Panc1 (cell line): ENCODE data around the gene THRSP. TPM values are rescaled to one million over a fixed set of nuclear protein-coding genes. Genes with fewer than 3 reads are reported as not detected.

Experiments used
- ATAC-seq: fragments of 200-7000 bp; cut with Tn5 transposase; 2 replicates; pipeline ENCODE4 v1.9.1; 2020; ENCODE audit warnings: mild to moderate bottlenecking, moderate library complexity
- BruUV-seq: library from RNA; stranded (reverse); fragments of 400-500 nt; replicated peaks from 2 replicates; lab custom pipeline; 2021; lab: Mats Ljungman, UMichigan
- CTCF ChIA-PET: fragments of 300-600 bp; sonication (Branson Sonifier 250); formaldehyde crosslinking; loops from one replicate; lab custom pipeline; 2022; ENCODE audit warnings: antibody characterized with exemption; lab: Charles Lee
- POLR2A ChIA-PET: fragments of 300-600 bp; sonication (Branson Sonifier 250); formaldehyde crosslinking; loops from one replicate; lab custom pipeline; 2022; ENCODE audit warnings: antibody characterized with exemption; lab: Charles Lee
- DNase-seq: peaks from one replicate; pipeline ENCODE4 v3.0.0-alpha.2; 2010; ENCODE audit warnings: low read depth, low spot score
- H3K27ac ChIP-seq: 2 replicates; pipeline ENCODE4 v1.5.1; 2011; ENCODE audit warnings: mild to moderate bottlenecking, low read length, inconsistent platforms
- H3K27me3 ChIP-seq: fragments of 200-500 bp; sonication (Bioruptor generic); 2 replicates; pipeline ENCODE4 v1.6.0; 2014; ENCODE audit warnings: low read length, inconsistent platforms; ENCODE audit not compliant: control insufficient read depth, insufficient read depth
- H3K36me3 ChIP-seq: fragments of 200-500 bp; sonication (Bioruptor generic); 2 replicates; pipeline ENCODE4 v1.5.1; 2014; ENCODE audit warnings: inconsistent platforms, mild to moderate bottlenecking, low read length, moderate library complexity; ENCODE audit not compliant: control insufficient read depth, insufficient read depth
- H3K4me1 ChIP-seq: 2 replicates; pipeline ENCODE4 v1.5.1; 2011; ENCODE audit warnings: inconsistent platforms, mild to moderate bottlenecking, low read length, moderate library complexity; ENCODE audit not compliant: control insufficient read depth, insufficient read depth
- H3K4me3 ChIP-seq, 2 experiments: 2 replicates each; pipeline ENCODE4 v1.5.1; 2011 to 2012; ENCODE audit warnings: low read depth in 2 of 2, low read length in 2 of 2, mild to moderate bottlenecking in 2 of 2, inconsistent platforms in 1 of 2, moderate library complexity in 1 of 2
- H3K9me3 ChIP-seq: fragments of 200-500 bp; sonication (Bioruptor generic); 2 replicates; pipeline ENCODE4 v1.5.1; 2014; ENCODE audit warnings: low read depth, mild to moderate bottlenecking, inconsistent platforms, low read length, moderate library complexity; ENCODE audit not compliant: control insufficient read depth, insufficient read depth
- POLR2AphosphoS5 ChIP-seq: IDR thresholded peaks from 2 replicates; pipeline ENCODE4 v1.6.1; 2012; ENCODE audit warnings: mild to moderate bottlenecking, low read depth, low read length, moderate library complexity
- SIN3A ChIP-seq: IDR thresholded peaks from 2 replicates; pipeline ENCODE4 v1.6.1; 2012; ENCODE audit warnings: low read depth, mild to moderate bottlenecking, low read length, moderate library complexity, borderline replicate concordance; ENCODE audit not compliant: insufficient read depth
- TCF7L2 ChIP-seq: IDR thresholded peaks from 2 replicates; pipeline ENCODE4 v1.6.1; 2011; ENCODE audit warnings: mild to moderate bottlenecking, low read depth, low read length, inconsistent platforms
- in situ Hi-C: cut with HindIII; loops from 2 replicates; pipeline ENCODE4 v1.10.0; 2016; ENCODE audit warnings: low sequenced_read_pairs, low pct_unique_long_range_greater_than_20kb
- intact Hi-C: fragments of 100-400 bp; cut with micrococcal nuclease; formaldehyde crosslinking; loops from one replicate; pipeline ENCODE4 v1.10.0; 2022; ENCODE audit not compliant: unreplicated experiment
- total RNA-seq: library from RNA; stranded (reverse); gene quantifications from one replicate; pipeline ENCODE4 v1.2.1, GENCODE V29; 2021; ENCODE audit not compliant: unreplicated experiment
- TF ChIP-seq, protein P1 (sequence below): fragments of 450-650 bp; IDR thresholded peaks from 2 replicates; pipeline ENCODE4 v1.5.1; 2017; ENCODE audit warnings: mild to moderate bottlenecking
- TF ChIP-seq, protein P2 (sequence below), 2 experiments: IDR thresholded peaks; 2 replicates each; pipeline ENCODE4 v1.6.1; 2011 to 2012; ENCODE audit warnings: low read depth in 2 of 2, control low read depth in 1 of 2, low read length in 1 of 2, mild to moderate bottlenecking in 1 of 2, moderate library complexity in 1 of 2; ENCODE audit not compliant: insufficient read depth in 1 of 2

The THRSP gene
- total RNA-seq, 1 experiment from 2014 or later, result not detected

DNA sequence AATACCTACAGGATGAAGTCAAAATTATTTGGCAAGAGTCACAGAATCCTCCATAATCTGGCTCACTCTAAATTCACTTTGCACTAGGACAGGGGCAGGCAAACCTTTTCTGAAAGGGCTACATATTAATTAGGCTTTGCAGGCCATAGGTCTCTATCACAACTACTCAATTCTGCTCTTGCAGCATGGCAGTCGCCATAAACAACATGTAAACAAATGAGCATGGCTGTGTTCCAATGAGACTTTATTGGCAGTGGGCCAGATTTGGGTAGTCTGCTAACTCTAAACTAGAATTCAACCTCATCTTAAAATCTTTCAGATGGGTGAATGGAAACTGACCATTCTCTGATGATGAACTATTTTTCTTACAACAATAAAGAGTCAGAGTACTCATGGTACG is 5.8 kb downstream of the THRSP start:
- no TSS peak for BruUV-seq
- no peaks in the 10 kb centered on the region for H3K27me3 ChIP-seq
- ChIA-PET POLR2A (no interaction called here), CTCF (no interaction called here)
- no peak overlapping the region for H3K27ac ChIP-seq
- in situ Hi-C loops (no loop called here), intact Hi-C loops (no loop called here)
- no peak for DNase-seq
- H3K4me3 ChIP-seq, result no peak overlapping the region
- H3K36me3 ChIP-seq, result peaks cover 5% of the 10 kb centered on the region
- no peak for ATAC-seq
- peaks cover 7% of the 10 kb centered on the region; the same call in 1 of the 2 replicates for H3K4me1 ChIP-seq
- TF ChIP-seq, protein P1, sequence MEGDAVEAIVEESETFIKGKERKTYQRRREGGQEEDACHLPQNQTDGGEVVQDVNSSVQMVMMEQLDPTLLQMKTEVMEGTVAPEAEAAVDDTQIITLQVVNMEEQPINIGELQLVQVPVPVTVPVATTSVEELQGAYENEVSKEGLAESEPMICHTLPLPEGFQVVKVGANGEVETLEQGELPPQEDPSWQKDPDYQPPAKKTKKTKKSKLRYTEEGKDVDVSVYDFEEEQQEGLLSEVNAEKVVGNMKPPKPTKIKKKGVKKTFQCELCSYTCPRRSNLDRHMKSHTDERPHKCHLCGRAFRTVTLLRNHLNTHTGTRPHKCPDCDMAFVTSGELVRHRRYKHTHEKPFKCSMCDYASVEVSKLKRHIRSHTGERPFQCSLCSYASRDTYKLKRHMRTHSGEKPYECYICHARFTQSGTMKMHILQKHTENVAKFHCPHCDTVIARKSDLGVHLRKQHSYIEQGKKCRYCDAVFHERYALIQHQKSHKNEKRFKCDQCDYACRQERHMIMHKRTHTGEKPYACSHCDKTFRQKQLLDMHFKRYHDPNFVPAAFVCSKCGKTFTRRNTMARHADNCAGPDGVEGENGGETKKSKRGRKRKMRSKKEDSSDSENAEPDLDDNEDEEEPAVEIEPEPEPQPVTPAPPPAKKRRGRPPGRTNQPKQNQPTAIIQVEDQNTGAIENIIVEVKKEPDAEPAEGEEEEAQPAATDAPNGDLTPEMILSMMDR, result no peak
- TF ChIP-seq TCF7L2 (no peak), SIN3A (no peak), POLR2AphosphoS5 (no peak)
- TF ChIP-seq, protein P2, sequence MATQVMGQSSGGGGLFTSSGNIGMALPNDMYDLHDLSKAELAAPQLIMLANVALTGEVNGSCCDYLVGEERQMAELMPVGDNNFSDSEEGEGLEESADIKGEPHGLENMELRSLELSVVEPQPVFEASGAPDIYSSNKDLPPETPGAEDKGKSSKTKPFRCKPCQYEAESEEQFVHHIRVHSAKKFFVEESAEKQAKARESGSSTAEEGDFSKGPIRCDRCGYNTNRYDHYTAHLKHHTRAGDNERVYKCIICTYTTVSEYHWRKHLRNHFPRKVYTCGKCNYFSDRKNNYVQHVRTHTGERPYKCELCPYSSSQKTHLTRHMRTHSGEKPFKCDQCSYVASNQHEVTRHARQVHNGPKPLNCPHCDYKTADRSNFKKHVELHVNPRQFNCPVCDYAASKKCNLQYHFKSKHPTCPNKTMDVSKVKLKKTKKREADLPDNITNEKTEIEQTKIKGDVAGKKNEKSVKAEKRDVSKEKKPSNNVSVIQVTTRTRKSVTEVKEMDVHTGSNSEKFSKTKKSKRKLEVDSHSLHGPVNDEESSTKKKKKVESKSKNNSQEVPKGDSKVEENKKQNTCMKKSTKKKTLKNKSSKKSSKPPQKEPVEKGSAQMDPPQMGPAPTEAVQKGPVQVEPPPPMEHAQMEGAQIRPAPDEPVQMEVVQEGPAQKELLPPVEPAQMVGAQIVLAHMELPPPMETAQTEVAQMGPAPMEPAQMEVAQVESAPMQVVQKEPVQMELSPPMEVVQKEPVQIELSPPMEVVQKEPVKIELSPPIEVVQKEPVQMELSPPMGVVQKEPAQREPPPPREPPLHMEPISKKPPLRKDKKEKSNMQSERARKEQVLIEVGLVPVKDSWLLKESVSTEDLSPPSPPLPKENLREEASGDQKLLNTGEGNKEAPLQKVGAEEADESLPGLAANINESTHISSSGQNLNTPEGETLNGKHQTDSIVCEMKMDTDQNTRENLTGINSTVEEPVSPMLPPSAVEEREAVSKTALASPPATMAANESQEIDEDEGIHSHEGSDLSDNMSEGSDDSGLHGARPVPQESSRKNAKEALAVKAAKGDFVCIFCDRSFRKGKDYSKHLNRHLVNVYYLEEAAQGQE (IDR thresholded peaks at IDR 0.05; ENCODE audit: insufficient read depth in 1 of 2, low read depth in 2 of 2, low read length in 1 of 2), result no peak
- no peaks in the 10 kb centered on the region for H3K9me3 ChIP-seq

DNA sequence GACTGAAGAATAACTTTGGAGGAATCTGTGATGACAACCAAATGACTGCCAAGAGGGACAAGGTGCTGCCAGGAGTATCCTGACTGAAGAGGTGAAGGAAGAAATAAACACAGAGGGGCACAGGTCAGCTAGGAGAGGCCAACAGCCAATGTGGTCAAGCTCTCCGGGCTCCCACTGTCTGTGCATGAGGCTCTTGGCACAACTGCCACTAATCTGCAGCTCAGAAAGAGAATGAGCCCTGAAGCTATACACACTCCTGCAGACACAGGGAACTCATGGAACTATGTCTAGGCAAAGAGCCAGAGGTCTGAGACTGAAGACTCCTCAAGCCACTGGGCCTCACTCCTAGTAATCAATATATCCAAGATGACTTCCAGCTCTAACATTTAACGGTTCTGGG is 7.0 kb downstream of the THRSP start:
- no peaks in the 10 kb centered on the region for H3K9me3 ChIP-seq
- CTCF ChIA-PET, result no interaction called here
- TF ChIP-seq, protein P1, result no peak
- no peak for TF ChIP-seq SIN3A
- TF ChIP-seq POLR2AphosphoS5, result no peak
- TF ChIP-seq, protein P2 (IDR thresholded peaks at IDR 0.05; ENCODE audit: insufficient read depth in 1 of 2, low read depth in 2 of 2, low read length in 1 of 2), result no peak
- no peak for TF ChIP-seq TCF7L2
- H3K4me3 ChIP-seq, result no peak overlapping the region
- H3K27me3 ChIP-seq, result no peaks in the 10 kb centered on the region
- no peak overlapping the region for H3K27ac ChIP-seq
- DNase-seq (no peak), ATAC-seq (no peak; the same call in 1 of the 2 replicates)
- in situ Hi-C loops, result no loop called here
- BruUV-seq, result no TSS peak
- peaks cover 5% of the 10 kb centered on the region for H3K36me3 ChIP-seq
- POLR2A ChIA-PET, result no interaction called here
- H3K4me1 ChIP-seq, result peaks cover 7% of the 10 kb centered on the region; the same call in 1 of the 2 replicates
- intact Hi-C loops, result no loop called here
